Measurements from ENCODE around the gene NAIF1.

DNA sequence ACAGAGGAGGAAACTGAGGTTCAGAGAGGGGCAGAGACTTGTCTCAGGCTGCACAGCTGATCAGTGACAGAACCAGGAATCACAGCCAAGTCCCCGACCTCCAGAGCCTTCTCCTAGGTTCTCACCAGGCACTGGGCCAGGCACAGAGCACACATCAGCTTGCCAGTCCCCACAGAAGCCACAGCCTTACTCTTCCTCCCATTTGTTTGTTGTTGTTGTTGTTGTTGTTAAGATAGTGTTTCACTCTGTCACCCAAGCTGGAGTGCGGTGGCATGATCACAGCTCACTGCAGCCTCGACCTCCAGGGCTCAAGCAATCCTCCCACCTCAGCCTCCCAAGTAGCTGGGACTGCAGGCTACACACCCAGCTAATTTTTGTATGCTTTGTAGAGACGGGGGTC, 41.4 kb downstream of the NAIF1 start:
- TF ChIP-seq ZNF317 (CRISPR knock-in tag; IDR thresholded peaks at IDR 0.05; ENCODE audit: borderline replicate concordance, low read depth), result no peak
- TF ChIP-seq NFYB (CRISPR knock-in tag; conservative IDR thresholded peaks at IDR 0.05; ENCODE audit: low read depth), result no peak
- no peak for TF ChIP-seq RELA (CRISPR knock-in tag; IDR thresholded peaks at IDR 0.05; ENCODE audit: borderline replicate concordance)
- TF ChIP-seq, protein P1, sequence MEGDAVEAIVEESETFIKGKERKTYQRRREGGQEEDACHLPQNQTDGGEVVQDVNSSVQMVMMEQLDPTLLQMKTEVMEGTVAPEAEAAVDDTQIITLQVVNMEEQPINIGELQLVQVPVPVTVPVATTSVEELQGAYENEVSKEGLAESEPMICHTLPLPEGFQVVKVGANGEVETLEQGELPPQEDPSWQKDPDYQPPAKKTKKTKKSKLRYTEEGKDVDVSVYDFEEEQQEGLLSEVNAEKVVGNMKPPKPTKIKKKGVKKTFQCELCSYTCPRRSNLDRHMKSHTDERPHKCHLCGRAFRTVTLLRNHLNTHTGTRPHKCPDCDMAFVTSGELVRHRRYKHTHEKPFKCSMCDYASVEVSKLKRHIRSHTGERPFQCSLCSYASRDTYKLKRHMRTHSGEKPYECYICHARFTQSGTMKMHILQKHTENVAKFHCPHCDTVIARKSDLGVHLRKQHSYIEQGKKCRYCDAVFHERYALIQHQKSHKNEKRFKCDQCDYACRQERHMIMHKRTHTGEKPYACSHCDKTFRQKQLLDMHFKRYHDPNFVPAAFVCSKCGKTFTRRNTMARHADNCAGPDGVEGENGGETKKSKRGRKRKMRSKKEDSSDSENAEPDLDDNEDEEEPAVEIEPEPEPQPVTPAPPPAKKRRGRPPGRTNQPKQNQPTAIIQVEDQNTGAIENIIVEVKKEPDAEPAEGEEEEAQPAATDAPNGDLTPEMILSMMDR (IDR thresholded peaks at IDR 0.05), result no peak
- TF ChIP-seq NR2C2 (CRISPR knock-in tag; IDR thresholded peaks at IDR 0.05), result no peak
- TF ChIP-seq ZNF219 (CRISPR knock-in tag; IDR thresholded peaks at IDR 0.05; ENCODE audit: borderline replicate concordance), result no peak
- TF ChIP-seq, protein P2, sequence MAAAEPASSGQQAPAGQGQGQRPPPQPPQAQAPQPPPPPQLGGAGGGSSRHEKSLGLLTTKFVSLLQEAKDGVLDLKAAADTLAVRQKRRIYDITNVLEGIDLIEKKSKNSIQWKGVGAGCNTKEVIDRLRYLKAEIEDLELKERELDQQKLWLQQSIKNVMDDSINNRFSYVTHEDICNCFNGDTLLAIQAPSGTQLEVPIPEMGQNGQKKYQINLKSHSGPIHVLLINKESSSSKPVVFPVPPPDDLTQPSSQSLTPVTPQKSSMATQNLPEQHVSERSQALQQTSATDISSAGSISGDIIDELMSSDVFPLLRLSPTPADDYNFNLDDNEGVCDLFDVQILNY (CRISPR knock-in tag; IDR thresholded peaks at IDR 0.05), result no peak
- TF ChIP-seq, protein P3, sequence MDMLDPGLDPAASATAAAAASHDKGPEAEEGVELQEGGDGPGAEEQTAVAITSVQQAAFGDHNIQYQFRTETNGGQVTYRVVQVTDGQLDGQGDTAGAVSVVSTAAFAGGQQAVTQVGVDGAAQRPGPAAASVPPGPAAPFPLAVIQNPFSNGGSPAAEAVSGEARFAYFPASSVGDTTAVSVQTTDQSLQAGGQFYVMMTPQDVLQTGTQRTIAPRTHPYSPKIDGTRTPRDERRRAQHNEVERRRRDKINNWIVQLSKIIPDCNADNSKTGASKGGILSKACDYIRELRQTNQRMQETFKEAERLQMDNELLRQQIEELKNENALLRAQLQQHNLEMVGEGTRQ (CRISPR knock-in tag; IDR thresholded peaks at IDR 0.05), result no peak
- TF ChIP-seq, protein P4, sequence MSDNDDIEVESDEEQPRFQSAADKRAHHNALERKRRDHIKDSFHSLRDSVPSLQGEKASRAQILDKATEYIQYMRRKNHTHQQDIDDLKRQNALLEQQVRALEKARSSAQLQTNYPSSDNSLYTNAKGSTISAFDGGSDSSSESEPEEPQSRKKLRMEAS (CRISPR knock-in tag; IDR thresholded peaks at IDR 0.05), result no peak
- TF ChIP-seq JUN (CRISPR knock-in tag; IDR thresholded peaks at IDR 0.05), result no peak
